Adrenal gland (tissue), 12 donors: ENCODE measurements around the gene CSNK2B. TPM values are rescaled to one million over a fixed set of nuclear protein-coding genes. Genes with fewer than 3 reads are reported as not detected.
A peak's percentile ranks its signal among the peaks of the same experiment; 100 is the strongest.

Experiments
- DNase-seq, 7 donors: peaks; one replicate each; pipeline ENCODE4 v3.0.0-alpha.2; 2019 to 2020
- H3K27ac ChIP-seq, 5 donors: fragments of 200-600 bp; sonication (generic) in 4 of 5; 1 replicate in 3 of 5; 2 replicates in 2 of 5; pipeline versions ENCODE4 v1.5.1 to v1.8.0; 2016 to 2020; ENCODE audit warnings: mild to moderate bottlenecking in 1 of 5
- H3K27me3 ChIP-seq: fragments of 200-600 bp; 2 replicates; pipeline ENCODE4 v1.8.0; 2021
- H3K36me3 ChIP-seq, 2 donors: fragments of 200-600 bp; replicated peaks in 1 of 2; 1 replicate in 1 of 2; 2 replicates in 1 of 2; pipeline versions ENCODE4 v1.5.1 to v1.8.0; 2018 to 2022
- H3K4me1 ChIP-seq, 2 donors: fragments of 200-600 bp; replicated peaks in 1 of 2; 1 replicate in 1 of 2; 2 replicates in 1 of 2; pipeline versions ENCODE4 v1.5.1 to v1.8.0; 2018 to 2021
- H3K4me3 ChIP-seq, 4 donors: fragments of 200-600 bp; sonication (generic) in 3 of 4; one replicate each; pipeline ENCODE4 v1.5.1; 2016 to 2018
- H3K9me3 ChIP-seq, 3 donors: fragments of 200-600 bp; sonication (generic) in 1 of 3; replicated peaks in 1 of 3; 1 replicate in 2 of 3; 2 replicates in 1 of 3; pipeline versions ENCODE4 v1.5.1 to v1.8.0; 2016 to 2021
- POLR2A ChIP-seq, 2 donors: fragments of 450-650 bp; IDR thresholded peaks; one replicate each; pipeline ENCODE4 v1.6.1; 2017; ENCODE audit warnings: antibody characterized with exemption in 2 of 2, mild to moderate bottlenecking in 2 of 2, moderate library complexity in 1 of 2
- WGBS, 4 donors: extraction: QIAGEN DNeasy Blood & Tissue Kit in 2 of 4; methylation state at CpG; one replicate each; pipeline versions ENCODE4 v1.1.5 to v1.1.7; 2013 to 2017; 5-methylcytosine and 5-hydroxymethylcytosine counted together
- intact Hi-C, 2 donors: fragments of 100-400 bp; cut with DNase I; formaldehyde crosslinking; loops; one replicate each; pipeline versions ENCODE4 v1.14.1 to v1.15.0; 2022 to 2023
- polyA plus RNA-seq, 3 donors: library from polyadenylated mRNA; stranded (reverse); fragments of 200-250 nt in 2 of 3; fragments of 350-450 nt in 1 of 3; fragmentation: Illumina TruSeq in 1 of 3; extraction: RNeasy Lipid Tissue Mini Kit (QIAGEN cat#74804) in 1 of 3; gene quantifications; one replicate each; pipeline ENCODE4 v1.2.3, GENCODE V29; 2013 to 2014
- total RNA-seq, 9 donors: library from RNA; depleted of rRNA in 4 of 9; stranded (reverse); fragments of >200 nt in 4 of 9; fragments of 120-200 nt in 1 of 9; fragmentation: NEBNext Ultra II Directional in 1 of 9; extraction: Animal tissue kit (Norgen Biotek cat#: 25700) in 1 of 9; gene quantifications; one replicate each; pipeline versions ENCODE4 v1.1.0 to v1.2.4, GENCODE V29; 2013 to 2023
- TF ChIP-seq, protein P1 (sequence below), 6 experiments: fragments of 450-650 bp in 4 of 6; fragments of 200-600 bp in 2 of 6; sonication (generic) in 1 of 6; IDR thresholded peaks; 1 replicate in 5 of 6; 2 replicates in 1 of 6; pipeline versions ENCODE4 v1.5.1 to v1.8.0; 2016 to 2021; ENCODE audit warnings: antibody characterized with exemption in 6 of 6, mild to moderate bottlenecking in 2 of 6, moderate library complexity in 1 of 6
- donor health status: healthy with polysubstance abuse.
- donor health status: Bipolar disorder and iron deficiency.
- donor health status: DM: yes; HTN: yes; CAD: no.
- donor health status: DM: no; HTN: no; CAD: no.
- donor health status: DM: no; HTN: no; CAD: no.
- donor health status: DM: yes; HTN: yes; CAD: no.

The CSNK2B gene
- total and polyA plus RNA-seq, 12 donors, result 142 to 324 (median 206) TPM

DNA sequence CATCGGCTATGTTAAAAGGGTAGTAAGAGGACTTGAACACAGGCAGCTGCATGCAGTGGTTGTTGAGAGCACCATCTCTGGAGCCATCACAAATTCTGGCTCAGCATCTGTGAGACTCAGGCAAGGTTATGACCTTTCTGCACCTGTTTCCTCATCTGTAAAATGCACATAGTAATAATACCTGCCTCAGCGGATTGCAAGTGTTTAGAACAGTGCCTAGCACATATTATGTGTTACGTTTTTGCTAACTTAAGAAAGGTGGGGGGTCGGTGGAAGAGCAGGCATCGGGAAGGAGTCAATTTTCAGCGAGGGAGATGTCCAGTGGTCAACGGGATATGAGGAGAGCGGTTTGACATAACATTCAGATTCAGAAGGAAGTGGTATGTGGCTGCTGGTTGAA lies 12.1 kb downstream of the CSNK2B start:
- intact Hi-C loops, result no loop called here
- no peak for DNase-seq
- Histone ChIP-seq H3K4me3 (no peak overlapping the region), H3K27me3 (no peaks in the 10 kb centered on the region), H3K27ac (no peak overlapping the region), H3K9me3 (no peaks in the 10 kb centered on the region), H3K36me3 (peaks cover 0 to 8% of the 10 kb centered on the region in 2 donors), H3K4me1 (peaks cover 9 to 10% of the 10 kb centered on the region in 2 donors)
- WGBS, 4 donors, result 66 to 77% (median 73%) methylated on average over 8 of the region's 8 CpGs
- TF ChIP-seq, protein P1, sequence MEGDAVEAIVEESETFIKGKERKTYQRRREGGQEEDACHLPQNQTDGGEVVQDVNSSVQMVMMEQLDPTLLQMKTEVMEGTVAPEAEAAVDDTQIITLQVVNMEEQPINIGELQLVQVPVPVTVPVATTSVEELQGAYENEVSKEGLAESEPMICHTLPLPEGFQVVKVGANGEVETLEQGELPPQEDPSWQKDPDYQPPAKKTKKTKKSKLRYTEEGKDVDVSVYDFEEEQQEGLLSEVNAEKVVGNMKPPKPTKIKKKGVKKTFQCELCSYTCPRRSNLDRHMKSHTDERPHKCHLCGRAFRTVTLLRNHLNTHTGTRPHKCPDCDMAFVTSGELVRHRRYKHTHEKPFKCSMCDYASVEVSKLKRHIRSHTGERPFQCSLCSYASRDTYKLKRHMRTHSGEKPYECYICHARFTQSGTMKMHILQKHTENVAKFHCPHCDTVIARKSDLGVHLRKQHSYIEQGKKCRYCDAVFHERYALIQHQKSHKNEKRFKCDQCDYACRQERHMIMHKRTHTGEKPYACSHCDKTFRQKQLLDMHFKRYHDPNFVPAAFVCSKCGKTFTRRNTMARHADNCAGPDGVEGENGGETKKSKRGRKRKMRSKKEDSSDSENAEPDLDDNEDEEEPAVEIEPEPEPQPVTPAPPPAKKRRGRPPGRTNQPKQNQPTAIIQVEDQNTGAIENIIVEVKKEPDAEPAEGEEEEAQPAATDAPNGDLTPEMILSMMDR (IDR thresholded peaks at IDR 0.05), result no peak
- no peak for TF ChIP-seq POLR2A (IDR thresholded peaks at IDR 0.05)

DNA sequence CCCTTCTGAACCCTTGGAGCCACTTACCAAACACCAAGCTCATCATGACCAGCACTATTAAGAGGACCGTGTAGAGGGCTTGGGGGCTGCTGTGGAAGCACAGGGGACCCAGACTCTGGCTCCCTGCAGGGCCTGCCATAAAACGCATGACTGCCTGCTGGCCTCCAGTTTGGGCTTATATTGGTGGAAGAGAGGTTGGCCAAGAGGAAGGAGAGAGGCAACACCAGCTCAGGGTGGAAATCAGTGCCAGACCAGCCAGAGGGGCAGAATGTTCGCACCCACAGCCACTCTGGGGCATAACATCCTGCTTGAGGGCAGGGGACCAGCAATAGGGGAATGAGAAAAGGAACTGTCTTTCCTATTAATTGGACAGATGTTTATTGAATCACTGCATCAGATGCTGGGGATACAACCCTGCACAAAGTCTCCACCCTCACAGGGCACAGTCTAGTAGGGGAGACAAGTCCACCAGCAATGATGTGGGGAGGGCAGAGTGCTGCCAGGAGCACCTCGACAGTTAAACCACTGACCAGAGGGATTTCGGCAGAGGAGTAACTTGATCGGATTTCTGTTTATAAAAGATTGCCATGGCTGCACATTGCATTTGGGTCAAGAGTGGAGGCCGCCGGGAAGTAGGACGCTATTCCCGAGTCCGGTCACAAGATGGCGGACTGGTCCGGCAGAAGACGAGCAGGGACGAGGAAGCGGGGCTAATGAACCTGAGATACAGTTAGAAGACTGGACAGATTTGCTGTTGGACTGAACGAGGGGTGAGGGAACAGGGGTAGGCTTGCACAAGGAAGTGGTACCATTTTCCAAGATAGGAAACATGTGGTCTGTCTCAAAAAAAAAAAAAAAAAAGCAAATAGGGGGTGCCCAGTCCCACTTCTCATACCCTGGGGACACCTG lies 14.6 kb downstream of the CSNK2B start, which contains the start of gene LY6G5C:
LY6G5C (minus strand) TSS at position 842 of the 909 bp plus-strand sequence; CDS start at position 148, 694 bp downstream.
- peak in 1 of 2 donors; percentile 17 for TF ChIP-seq POLR2A (IDR thresholded peaks at IDR 0.05)
- TF ChIP-seq, protein P1 (IDR thresholded peaks at IDR 0.05), result peak; percentile 23 to 85 (median 73)

DNA sequence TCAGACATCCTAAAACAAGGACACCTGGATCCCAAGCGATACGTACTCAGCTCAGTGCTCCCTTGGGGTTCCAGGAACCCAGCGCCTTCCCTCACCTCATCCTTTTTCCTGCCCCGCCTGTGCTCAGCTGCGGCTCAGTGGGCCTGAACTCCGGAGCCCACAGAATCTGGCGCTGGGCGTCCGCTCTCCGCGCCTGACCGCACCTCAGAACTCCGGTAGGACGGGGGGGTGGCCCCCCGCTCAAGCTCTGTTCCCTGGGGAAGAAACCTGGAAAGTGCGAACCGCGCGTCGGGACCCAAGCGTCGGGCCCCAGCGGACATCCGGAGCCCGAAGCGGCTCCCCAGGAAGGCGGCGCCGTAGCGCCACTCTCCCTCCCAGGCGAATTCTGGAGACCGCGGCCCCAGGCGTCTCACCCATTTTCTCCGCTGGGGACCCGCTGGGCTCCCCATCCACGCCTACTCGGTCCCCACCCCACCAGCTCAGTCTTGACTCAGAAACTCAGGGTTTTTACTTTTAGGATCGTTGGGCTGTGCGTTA lies 15.3 kb downstream of the CSNK2B start:
- WGBS, 4 donors, result 5 to 9% (median 7%) methylated on average over 7 to 40 of the region's 40 CpGs
- Histone ChIP-seq H3K36me3 (peaks cover 0 to 6% of the 10 kb centered on the region in 2 donors), H3K27me3 (no peaks in the 10 kb centered on the region), H3K4me3 (peak overlapping the region in 3 of 4 donors; percentile 20 to 55 (median 27)), H3K4me1 (peaks cover 9 to 10% of the 10 kb centered on the region in 2 donors), H3K27ac (peak overlapping the region in 3 of 5 donors; percentile 47 to 62 (median 59)), H3K9me3 (no peaks in the 10 kb centered on the region)
- intact Hi-C loops, result loop anchor here in 1 of 2 donors (5.0 to 10.0 kb wide), 2 partner anchors 86 to 154 kb away; no protein-coding TSS in a partner anchor
- TF ChIP-seq, protein P1 (IDR thresholded peaks at IDR 0.05), result peak in 2 of 6 experiments; percentile 5 to 8
- no peak for TF ChIP-seq POLR2A (IDR thresholded peaks at IDR 0.05)
- DNase-seq, result peak in 3 of 7 donors; percentile 28 to 42 (median 37)

More for the DNA sequence above, 14.6 kb downstream of the CSNK2B start, which contains the start of gene LY6G5C:
- no peaks in the 10 kb centered on the region for H3K36me3 ChIP-seq
- peaks cover 9 to 10% of the 10 kb centered on the region in 2 donors for H3K4me1 ChIP-seq
- H3K4me3 ChIP-seq, result peak within 1 kb of the TSS in 3 of 4 donors; percentile 20 to 55 (median 27)
- H3K9me3 ChIP-seq, result no peaks in the 10 kb centered on the region
- DNase-seq, result peak; percentile 82 to 95 (median 88)
- peak within 1 kb of the TSS in 3 of 5 donors; percentile 47 to 62 (median 59) for H3K27ac ChIP-seq
- intact Hi-C loops, result loop anchor here in 1 of 2 donors (5.0 to 10.0 kb wide), 2 partner anchors 87 to 154 kb away; no protein-coding TSS in a partner anchor
- no peaks in the 10 kb centered on the region for H3K27me3 ChIP-seq
- WGBS, 4 donors, result 12 to 13% (median 12%) methylated on average over 17 of the region's 17 CpGs

DNA sequence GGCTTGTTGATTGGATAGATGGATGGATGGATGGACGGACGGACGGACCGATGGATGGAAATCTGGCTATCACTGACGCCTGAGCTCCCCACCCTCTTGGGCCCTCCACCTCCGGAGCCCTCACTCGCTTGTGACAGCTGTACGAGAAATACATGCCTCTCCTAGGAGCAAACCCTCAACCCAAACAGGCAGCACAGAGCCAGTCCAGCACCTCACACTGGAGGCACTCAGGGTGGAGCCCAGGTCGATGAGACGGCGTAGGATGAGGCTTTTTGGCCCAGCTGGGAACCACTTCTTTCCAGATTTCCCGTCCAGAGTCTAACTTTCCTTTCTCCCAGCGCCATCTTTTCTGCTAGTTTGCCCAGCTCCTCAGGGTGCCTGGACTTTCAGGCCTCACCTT lies 17.7 kb downstream of the CSNK2B start:
- no peak overlapping the region for H3K4me3 ChIP-seq
- peaks cover 0 to 29% of the 10 kb centered on the region in 2 donors for H3K36me3 ChIP-seq
- H3K27ac ChIP-seq, result peak overlapping the region in 1 of 5 donors; percentile 31
- no peak for DNase-seq
- H3K4me1 ChIP-seq, result peaks cover 9 to 10% of the 10 kb centered on the region in 2 donors
- H3K27me3 ChIP-seq, result no peaks in the 10 kb centered on the region
- 72 to 83% (median 78%) methylated on average over 13 of the region's 13 CpGs for WGBS, 4 donors
- H3K9me3 ChIP-seq, result no peaks in the 10 kb centered on the region
- intact Hi-C loops, result loop anchor here in 1 of 2 donors (5.0 to 10.0 kb wide), 2 partner anchors 84 to 151 kb away; no protein-coding TSS in a partner anchor
- TF ChIP-seq POLR2A (IDR thresholded peaks at IDR 0.05), result no peak
- TF ChIP-seq, protein P1 (IDR thresholded peaks at IDR 0.05), result no peak
